ENCODE measurements around the gene CHRNA10. TPM values are rescaled to one million over a fixed set of nuclear protein-coding genes. Genes with fewer than 3 reads are reported as not detected.
A peak's percentile ranks its signal among the peaks of the same experiment; 100 is the strongest.
"Not testable (repeated sequence)": the region's sequence is repeated elsewhere in the genome, so short reads cannot be mapped to it uniquely, and the experiment has no call there.

The CHRNA10 gene
- polyA plus RNA-seq, 1 donor = 2.4 TPM

- not testable (repeated sequence) for DNase-seq
- H3K27me3 ChIP-seq (ENCODE audit: control insufficient read depth, insufficient read depth, low read length) = peaks cover 15% of the 10 kb centered on the region
- no CpG with 5 or more reads among the region's 9 CpGs for WGBS (ENCODE audit: insufficient coverage, low lambda C conversion rate)
Measured at GRCh38 chr11:3649374-3649773, 21.8 kb downstream of the CHRNA10 start.

GRCh38 chr11:3648843-3649242 is 22.3 kb downstream of the CHRNA10 start:
- not testable (repeated sequence) for H3K4me1 ChIP-seq (ENCODE audit: control insufficient read depth, insufficient read depth, low read length); H3K4me3 ChIP-seq (ENCODE audit: low read length); H3K36me3 ChIP-seq (ENCODE audit: control insufficient read depth, insufficient read depth, low read length); DNase-seq; H3K27ac ChIP-seq (ENCODE audit: low read length); H3K9me3 ChIP-seq (ENCODE audit: control insufficient read depth, low read depth, low read length)
- WGBS (ENCODE audit: insufficient coverage, low lambda C conversion rate) = 80% methylated on average over 1 of the region's 13 CpGs
- peaks cover 15% of the 10 kb centered on the region for H3K27me3 ChIP-seq (ENCODE audit: control insufficient read depth, insufficient read depth, low read length)

More at GRCh38 chr11:3649374-3649773, 21.8 kb downstream of the CHRNA10 start:
- H3K4me1 ChIP-seq (ENCODE audit: control insufficient read depth, insufficient read depth, low read length); H3K27ac ChIP-seq (ENCODE audit: low read length); H3K36me3 ChIP-seq (ENCODE audit: control insufficient read depth, insufficient read depth, low read length); H3K4me3 ChIP-seq (ENCODE audit: low read length); H3K9me3 ChIP-seq (ENCODE audit: control insufficient read depth, low read depth, low read length): not testable (repeated sequence)

- no CpG with 5 or more reads among the region's 7 CpGs for WGBS (ENCODE audit: insufficient coverage, low lambda C conversion rate)
- H3K9me3 ChIP-seq (ENCODE audit: control insufficient read depth, low read depth, low read length) = peaks cover 3% of the 10 kb centered on the region
- DNase-seq = no peak
- H3K4me3 ChIP-seq (ENCODE audit: low read length) = no peak overlapping the region
- H3K27me3 ChIP-seq (ENCODE audit: control insufficient read depth, insufficient read depth, low read length) = peaks cover 22% of the 10 kb centered on the region
- H3K4me1 ChIP-seq (ENCODE audit: control insufficient read depth, insufficient read depth, low read length) = peaks cover 12% of the 10 kb centered on the region
- no peaks in the 10 kb centered on the region for H3K36me3 ChIP-seq (ENCODE audit: control insufficient read depth, insufficient read depth, low read length)
- H3K27ac ChIP-seq (ENCODE audit: low read length) = no peak overlapping the region
Measured at GRCh38 chr11:3645552-3645951, 25.6 kb downstream of the CHRNA10 start.

GRCh38 chr11:3644817-3645235 is 26.4 kb downstream of the CHRNA10 start, which contains the start of gene ART1:
ART1 (plus strand) TSS chr11:3645128; CDS start chr11:3659214, 14,086 bp downstream.
- H3K27me3 ChIP-seq (ENCODE audit: control insufficient read depth, insufficient read depth, low read length) = peaks cover 22% of the 10 kb centered on the region
- H3K4me3 ChIP-seq (ENCODE audit: low read length) = no peak within 1 kb of the TSS
- H3K9me3 ChIP-seq (ENCODE audit: control insufficient read depth, low read depth, low read length) = peaks cover 3% of the 10 kb centered on the region
- peaks cover 12% of the 10 kb centered on the region for H3K4me1 ChIP-seq (ENCODE audit: control insufficient read depth, insufficient read depth, low read length)
- H3K36me3 ChIP-seq (ENCODE audit: control insufficient read depth, insufficient read depth, low read length) = no peaks in the 10 kb centered on the region
- no CpG with 5 or more reads among the region's 4 CpGs for WGBS (ENCODE audit: insufficient coverage, low lambda C conversion rate)
- no peak for DNase-seq
- H3K27ac ChIP-seq (ENCODE audit: low read length) = no peak within 1 kb of the TSS

- no CpG with 5 or more reads among the region's 11 CpGs for WGBS (ENCODE audit: insufficient coverage, low lambda C conversion rate)
- not testable (repeated sequence) for H3K9me3 ChIP-seq (ENCODE audit: control insufficient read depth, low read depth, low read length); DNase-seq; H3K36me3 ChIP-seq (ENCODE audit: control insufficient read depth, insufficient read depth, low read length); H3K27ac ChIP-seq (ENCODE audit: low read length)
- Histone ChIP-seq H3K4me1 (ENCODE audit: control insufficient read depth, insufficient read depth, low read length) (peaks cover 12% of the 10 kb centered on the region), H3K4me3 (ENCODE audit: low read length) (peak overlapping the region; percentile 35), H3K27me3 (ENCODE audit: control insufficient read depth, insufficient read depth, low read length) (peaks cover 14% of the 10 kb centered on the region)
Measured at GRCh38 chr11:3643102-3643546, 28.1 kb downstream of the CHRNA10 start.

GRCh38 chr11:3642071-3642951 is 28.9 kb downstream of the CHRNA10 start:
- Histone ChIP-seq H3K27ac (ENCODE audit: low read length) (no peak overlapping the region), H3K9me3 (ENCODE audit: control insufficient read depth, low read depth, low read length) (peaks cover 3% of the 10 kb centered on the region), H3K4me3 (ENCODE audit: low read length) (peak overlapping the region; percentile 35), H3K27me3 (ENCODE audit: control insufficient read depth, insufficient read depth, low read length) (peaks cover 14% of the 10 kb centered on the region), H3K36me3 (ENCODE audit: control insufficient read depth, insufficient read depth, low read length) (no peaks in the 10 kb centered on the region), H3K4me1 (ENCODE audit: control insufficient read depth, insufficient read depth, low read length) (peaks cover 10% of the 10 kb centered on the region)
- peak; percentile 77 to 82 for DNase-seq
- WGBS (ENCODE audit: insufficient coverage, low lambda C conversion rate) = no CpG with 5 or more reads among the region's 55 CpGs

- DNase-seq = no peak
- H3K27me3 ChIP-seq (ENCODE audit: control insufficient read depth, insufficient read depth, low read length) = peaks cover 14% of the 10 kb centered on the region
- H3K27ac ChIP-seq (ENCODE audit: low read length) = no peak within 1 kb of the TSS
- H3K4me1 ChIP-seq (ENCODE audit: control insufficient read depth, insufficient read depth, low read length) = peaks cover 8% of the 10 kb centered on the region
- peak within 1 kb of the TSS; percentile 35 for H3K4me3 ChIP-seq (ENCODE audit: low read length)
- H3K36me3 ChIP-seq (ENCODE audit: control insufficient read depth, insufficient read depth, low read length) = no peaks in the 10 kb centered on the region
- H3K9me3 ChIP-seq (ENCODE audit: control insufficient read depth, low read depth, low read length) = peaks cover 3% of the 10 kb centered on the region
- WGBS (ENCODE audit: insufficient coverage, low lambda C conversion rate) = no CpG with 5 or more reads among the region's 21 CpGs
Measured at GRCh38 chr11:3641701-3642070, 29.5 kb downstream of the CHRNA10 start, which contains the start of gene ART5. ART5 (minus strand) TSS chr11:3641992; CDS start chr11:3641862, 130 bp downstream.

GRCh38 chr11:3641191-3641590 is 30.0 kb downstream of the CHRNA10 start:
- Histone ChIP-seq H3K27ac (ENCODE audit: low read length) (no peak overlapping the region), H3K27me3 (ENCODE audit: control insufficient read depth, insufficient read depth, low read length) (peaks cover 9% of the 10 kb centered on the region), H3K4me1 (ENCODE audit: control insufficient read depth, insufficient read depth, low read length) (peaks cover 8% of the 10 kb centered on the region), H3K9me3 (ENCODE audit: control insufficient read depth, low read depth, low read length) (peaks cover 3% of the 10 kb centered on the region), H3K4me3 (ENCODE audit: low read length) (no peak overlapping the region), H3K36me3 (ENCODE audit: control insufficient read depth, insufficient read depth, low read length) (no peaks in the 10 kb centered on the region)
- no CpG with 5 or more reads among the region's 8 CpGs for WGBS (ENCODE audit: insufficient coverage, low lambda C conversion rate)
- DNase-seq = no peak

GRCh38 chr11:3639841-3640240 is 31.3 kb downstream of the CHRNA10 start:
- H3K27ac ChIP-seq (ENCODE audit: low read length) = no peak overlapping the region
- no peak overlapping the region for H3K4me3 ChIP-seq (ENCODE audit: low read length)
- no peaks in the 10 kb centered on the region for H3K36me3 ChIP-seq (ENCODE audit: control insufficient read depth, insufficient read depth, low read length)
- peaks cover 7% of the 10 kb centered on the region for H3K27me3 ChIP-seq (ENCODE audit: control insufficient read depth, insufficient read depth, low read length)
- DNase-seq = no peak
- 100% methylated on average over 1 of the region's 14 CpGs for WGBS (ENCODE audit: insufficient coverage, low lambda C conversion rate)
- peaks cover 8% of the 10 kb centered on the region for H3K4me1 ChIP-seq (ENCODE audit: control insufficient read depth, insufficient read depth, low read length)
- H3K9me3 ChIP-seq (ENCODE audit: control insufficient read depth, low read depth, low read length) = peaks cover 3% of the 10 kb centered on the region

GRCh38 chr11:3638513-3638912 is 32.7 kb downstream of the CHRNA10 start:
- Histone ChIP-seq H3K27me3 (ENCODE audit: control insufficient read depth, insufficient read depth, low read length) (peaks cover 4% of the 10 kb centered on the region), H3K27ac (ENCODE audit: low read length) (no peak overlapping the region), H3K9me3 (ENCODE audit: control insufficient read depth, low read depth, low read length) (peaks cover 3% of the 10 kb centered on the region), H3K36me3 (ENCODE audit: control insufficient read depth, insufficient read depth, low read length) (no peaks in the 10 kb centered on the region), H3K4me3 (ENCODE audit: low read length) (no peak overlapping the region), H3K4me1 (ENCODE audit: control insufficient read depth, insufficient read depth, low read length) (peaks cover 8% of the 10 kb centered on the region)
- no CpG with 5 or more reads among the region's 5 CpGs for WGBS (ENCODE audit: insufficient coverage, low lambda C conversion rate)
- no peak for DNase-seq

Data from large intestine (tissue), 3 donors.